Natural killer cell (primary cell): Measurements from ENCODE around the gene ZMIZ1. TPM values are rescaled to one million over a fixed set of nuclear protein-coding genes. Genes with fewer than 3 reads are reported as not detected.

Experiments
- ATAC-seq, 3 donors: fragments of 150-1000 bp in 2 of 3; fragments of 200-7000 bp in 1 of 3; cut with Tn5 transposase; 1 replicate in 1 of 3; 2 replicates in 2 of 3; pipeline ENCODE4 v1.10.0; 2021; ENCODE audit warnings: mild to moderate bottlenecking in 2 of 3, moderate library complexity in 2 of 3
- DNase-seq, 2 donors: peaks; one replicate each; pipeline versions ENCODE4 v3.0.0 to v3.0.0-alpha.2; 2013 to 2021; ENCODE audit warnings: mixed read lengths in 1 of 2
- H3K27ac ChIP-seq: one replicate; pipeline ENCODE4 v1.5.1; 2013; ENCODE audit warnings: mild to moderate bottlenecking, low read length
- H3K27me3 ChIP-seq: one replicate; pipeline ENCODE4 v1.6.1; 2013; ENCODE audit warnings: low read length; ENCODE audit not compliant: control insufficient read depth, insufficient read depth
- H3K36me3 ChIP-seq: one replicate; pipeline ENCODE4 v1.6.1; 2013; ENCODE audit warnings: low read length; ENCODE audit not compliant: control insufficient read depth, insufficient read depth
- H3K4me1 ChIP-seq: one replicate; pipeline ENCODE4 v1.6.1; 2013; ENCODE audit warnings: low read length; ENCODE audit not compliant: control insufficient read depth, insufficient read depth
- H3K4me3 ChIP-seq: one replicate; pipeline ENCODE4 v1.5.1; 2013; ENCODE audit warnings: low read length
- H3K9me3 ChIP-seq: one replicate; pipeline ENCODE4 v1.6.1; 2013; ENCODE audit warnings: low read length; ENCODE audit not compliant: control insufficient read depth, insufficient read depth
- H3K27ac Mint-ChIP-seq, 2 donors: one replicate each; pipeline ENCODE4 v1.8.0; 2022; ENCODE audit warnings: mild to moderate bottlenecking in 2 of 2, mixed read lengths in 2 of 2, moderate library complexity in 1 of 2
- H3K27me3 Mint-ChIP-seq, 2 donors: one replicate each; pipeline ENCODE4 v1.8.0; 2022; ENCODE audit warnings: low read depth in 2 of 2, mixed read lengths in 2 of 2
- H3K36me3 Mint-ChIP-seq: one replicate; pipeline ENCODE4 v1.8.0; 2022; ENCODE audit warnings: mixed read lengths
- H3K4me1 Mint-ChIP-seq, 2 donors: one replicate each; pipeline ENCODE4 v1.8.0; 2022; ENCODE audit warnings: mixed read lengths in 2 of 2
- H3K4me3 Mint-ChIP-seq: one replicate; pipeline ENCODE4 v1.8.0; 2022; ENCODE audit warnings: mild to moderate bottlenecking, moderate library complexity, mixed read lengths
- H3K9me3 Mint-ChIP-seq, 2 donors: one replicate each; pipeline ENCODE4 v1.8.0; 2022; ENCODE audit warnings: mixed read lengths in 2 of 2
- WGBS: methylation state at CpG from one replicate; pipeline ENCODE4 v1.1.7; 2013; ENCODE audit warnings: missing lambda C conversion rate; ENCODE audit not compliant: insufficient coverage; 5-methylcytosine and 5-hydroxymethylcytosine counted together
- intact Hi-C: fragments of 100-400 bp; cut with micrococcal nuclease; formaldehyde crosslinking; loops from one replicate; pipeline ENCODE4 v1.14.2; 2022
- total RNA-seq, 4 donors: library from RNA; stranded (reverse); fragments of 120-200 nt in 1 of 4; gene quantifications; one replicate each; pipeline versions ENCODE4 v1.2.3 to v1.2.4, GENCODE V29; 2013 to 2022
- TF ChIP-seq, protein P1 (sequence below): fragments of 200-600 bp; IDR thresholded peaks from one replicate; pipeline ENCODE4 v1.8.0; 2022; ENCODE audit warnings: antibody characterized with exemption

The ZMIZ1 gene
- total RNA-seq, 3 donors from 2014 or later (not counting 1 experiment from before 2014, with no cell fraction given) = 36.5 to 51.5 (median 37.9) TPM

DNA sequence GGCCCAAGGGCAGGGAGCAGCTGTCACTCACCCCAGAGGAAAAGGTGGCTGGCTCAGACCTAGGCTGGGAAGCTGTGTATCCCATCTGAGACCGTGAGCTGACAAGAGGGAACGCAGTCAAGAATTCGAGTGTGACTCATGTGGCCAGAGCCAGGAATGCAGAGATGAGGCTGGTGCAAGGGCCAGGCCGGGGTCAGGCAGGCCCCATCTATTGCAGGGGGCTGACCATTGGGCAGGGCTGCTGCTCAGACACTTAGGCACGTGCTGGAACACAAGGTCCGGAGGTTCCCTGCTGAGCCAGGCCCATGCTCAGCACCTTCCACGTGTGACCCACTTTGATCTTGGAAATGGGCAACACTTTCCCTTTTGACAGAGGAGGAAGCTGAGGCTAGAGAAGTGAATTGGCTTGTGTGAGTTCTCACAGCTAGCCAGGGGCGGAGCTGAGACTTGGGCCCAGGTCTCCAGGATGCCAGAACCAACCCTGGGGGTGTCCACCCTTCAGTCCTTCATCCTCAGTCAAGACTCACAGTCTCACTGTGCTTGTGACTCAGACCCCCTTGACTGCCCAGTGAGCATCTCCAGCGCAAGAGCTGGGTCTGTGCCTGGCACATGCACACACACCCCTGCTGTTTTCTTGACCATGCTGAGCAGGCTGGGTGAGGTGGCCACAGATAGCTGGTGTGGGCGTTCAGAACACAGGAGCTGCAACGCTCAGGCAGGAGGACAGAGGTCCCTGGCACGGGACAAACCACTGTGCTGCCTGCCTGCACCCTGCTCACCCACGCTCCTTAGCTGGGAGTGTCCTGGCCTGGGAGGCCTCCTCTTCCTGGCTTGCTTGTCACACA lies 230.9 kb downstream of the ZMIZ1 start:
- DNase-seq (no peak), ATAC-seq (no peak)
- TF ChIP-seq, protein P1, sequence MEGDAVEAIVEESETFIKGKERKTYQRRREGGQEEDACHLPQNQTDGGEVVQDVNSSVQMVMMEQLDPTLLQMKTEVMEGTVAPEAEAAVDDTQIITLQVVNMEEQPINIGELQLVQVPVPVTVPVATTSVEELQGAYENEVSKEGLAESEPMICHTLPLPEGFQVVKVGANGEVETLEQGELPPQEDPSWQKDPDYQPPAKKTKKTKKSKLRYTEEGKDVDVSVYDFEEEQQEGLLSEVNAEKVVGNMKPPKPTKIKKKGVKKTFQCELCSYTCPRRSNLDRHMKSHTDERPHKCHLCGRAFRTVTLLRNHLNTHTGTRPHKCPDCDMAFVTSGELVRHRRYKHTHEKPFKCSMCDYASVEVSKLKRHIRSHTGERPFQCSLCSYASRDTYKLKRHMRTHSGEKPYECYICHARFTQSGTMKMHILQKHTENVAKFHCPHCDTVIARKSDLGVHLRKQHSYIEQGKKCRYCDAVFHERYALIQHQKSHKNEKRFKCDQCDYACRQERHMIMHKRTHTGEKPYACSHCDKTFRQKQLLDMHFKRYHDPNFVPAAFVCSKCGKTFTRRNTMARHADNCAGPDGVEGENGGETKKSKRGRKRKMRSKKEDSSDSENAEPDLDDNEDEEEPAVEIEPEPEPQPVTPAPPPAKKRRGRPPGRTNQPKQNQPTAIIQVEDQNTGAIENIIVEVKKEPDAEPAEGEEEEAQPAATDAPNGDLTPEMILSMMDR = no peak
- H3K4me3 Mint-ChIP-seq = no peak overlapping the region
- 89% methylated on average over 13 of the region's 13 CpGs for WGBS
- H3K36me3 ChIP-seq = peaks cover 78% of the 10 kb centered on the region
- H3K36me3 Mint-ChIP-seq = no peaks in the 10 kb centered on the region
- intact Hi-C loops = no loop called here
- H3K27me3 ChIP-seq = no peaks in the 10 kb centered on the region
- H3K27ac ChIP-seq = no peak overlapping the region
- no peaks in the 10 kb centered on the region for H3K9me3 ChIP-seq
- H3K4me1 ChIP-seq = peaks cover 28% of the 10 kb centered on the region
- H3K27ac Mint-ChIP-seq = peak overlapping the region in 1 of 2 donors; percentile 26
- no peaks in the 10 kb centered on the region for H3K9me3 Mint-ChIP-seq
- H3K4me3 ChIP-seq = no peak overlapping the region
- H3K4me1 Mint-ChIP-seq = peaks cover 6 to 28% of the 10 kb centered on the region in 2 donors
- H3K27me3 Mint-ChIP-seq = no peaks in the 10 kb centered on the region

DNA sequence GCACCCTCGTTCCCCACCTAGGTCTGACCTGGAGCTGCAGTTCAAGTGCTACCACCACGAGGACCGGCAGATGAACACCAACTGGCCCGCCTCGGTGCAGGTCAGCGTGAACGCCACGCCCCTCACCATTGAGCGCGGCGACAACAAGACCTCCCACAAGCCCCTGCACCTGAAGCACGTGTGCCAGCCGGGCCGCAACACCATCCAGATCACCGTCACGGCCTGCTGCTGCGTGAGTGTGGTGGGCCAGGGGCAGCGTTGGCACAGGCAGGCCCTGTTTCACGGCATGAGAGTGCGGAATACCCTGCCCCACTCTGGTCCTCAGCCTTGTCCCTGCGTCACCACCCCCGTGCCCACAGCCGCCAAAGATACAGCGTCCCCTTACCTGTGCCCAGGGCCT lies 231.9 kb downstream of the ZMIZ1 start:
- ATAC-seq (no peak), DNase-seq (no peak)
- Mint-ChIP-seq H3K4me3 (no peak overlapping the region), H3K27me3 (no peaks in the 10 kb centered on the region), H3K27ac (no peak overlapping the region), H3K4me1 (peaks cover under 1 to 21% of the 10 kb centered on the region in 2 donors), H3K36me3 (no peaks in the 10 kb centered on the region), H3K9me3 (no peaks in the 10 kb centered on the region)
- Histone ChIP-seq H3K9me3 (no peaks in the 10 kb centered on the region), H3K4me1 (peaks cover 18% of the 10 kb centered on the region), H3K27ac (no peak overlapping the region), H3K36me3 (peaks cover 86% of the 10 kb centered on the region), H3K4me3 (no peak overlapping the region), H3K27me3 (no peaks in the 10 kb centered on the region)
- intact Hi-C loops = no loop called here
- TF ChIP-seq, protein P1 = no peak
- WGBS = 93% methylated on average over 24 of the region's 24 CpGs

DNA sequence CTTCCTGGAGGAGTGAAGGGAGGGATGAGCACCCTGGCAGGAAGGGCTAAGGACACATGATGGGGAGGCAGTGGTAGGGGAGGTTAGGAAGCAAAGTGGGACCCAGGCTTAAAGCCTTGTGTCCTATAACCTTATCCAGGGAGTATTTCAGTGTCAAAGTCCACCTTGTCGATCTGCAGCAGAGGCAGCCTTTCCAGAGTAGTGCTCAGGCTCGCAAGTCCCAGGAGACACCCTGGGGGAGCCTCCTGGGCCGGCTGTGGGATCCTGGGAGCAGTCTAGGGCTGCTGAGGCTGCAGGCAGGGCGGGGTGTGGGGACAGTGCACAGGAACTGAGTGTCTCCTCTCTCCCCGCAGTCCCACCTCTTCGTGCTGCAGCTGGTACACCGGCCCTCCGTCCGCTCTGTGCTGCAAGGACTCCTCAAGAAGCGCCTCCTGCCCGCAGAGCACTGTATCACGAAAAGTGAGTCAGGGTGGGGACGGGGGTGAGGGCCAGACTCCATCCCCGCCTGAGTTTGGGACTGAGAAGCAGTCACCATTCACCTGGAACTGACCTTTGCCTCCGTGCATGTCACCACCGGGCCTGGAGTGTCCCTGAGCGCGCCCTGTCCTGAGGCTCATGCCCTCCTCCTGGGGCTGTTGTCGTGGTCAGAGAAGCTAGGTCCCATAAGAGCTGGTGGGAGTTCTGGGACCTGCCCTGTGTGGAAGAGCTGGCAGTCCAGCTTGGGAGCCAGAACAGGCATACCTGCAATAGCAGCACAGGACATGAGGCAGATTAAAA lies 233.2 kb downstream of the ZMIZ1 start:
- Histone ChIP-seq H3K36me3 (peaks cover 89% of the 10 kb centered on the region), H3K9me3 (no peaks in the 10 kb centered on the region), H3K27me3 (no peaks in the 10 kb centered on the region), H3K4me3 (no peak overlapping the region), H3K4me1 (peaks cover 13% of the 10 kb centered on the region), H3K27ac (no peak overlapping the region)
- no peak for DNase-seq
- TF ChIP-seq, protein P1 = no peak
- H3K4me3 Mint-ChIP-seq = peak overlapping the region; percentile 50
- no peak overlapping the region for H3K27ac Mint-ChIP-seq
- no peaks in the 10 kb centered on the region for H3K9me3 Mint-ChIP-seq
- H3K27me3 Mint-ChIP-seq = no peaks in the 10 kb centered on the region
- intact Hi-C loops = no loop called here
- WGBS = 95% methylated on average over 19 of the region's 19 CpGs
- H3K4me1 Mint-ChIP-seq = peaks cover 0 to 18% of the 10 kb centered on the region in 2 donors
- no peaks in the 10 kb centered on the region for H3K36me3 Mint-ChIP-seq
- ATAC-seq = no peak
